Stimulated activated CD4-positive, alpha-beta T cell treated with anti-CD3 and anti-CD28 coated beads, Interleukin-4, amount 100 ng/mL, for 4 hours (primary cell): ENCODE measurements around the gene PCK1.

Experiments used
- DNase-seq, 2 experiments: peaks; one replicate each; pipeline ENCODE4 v3.0.0-alpha.2; 2020

Gene PCK1

DNA sequence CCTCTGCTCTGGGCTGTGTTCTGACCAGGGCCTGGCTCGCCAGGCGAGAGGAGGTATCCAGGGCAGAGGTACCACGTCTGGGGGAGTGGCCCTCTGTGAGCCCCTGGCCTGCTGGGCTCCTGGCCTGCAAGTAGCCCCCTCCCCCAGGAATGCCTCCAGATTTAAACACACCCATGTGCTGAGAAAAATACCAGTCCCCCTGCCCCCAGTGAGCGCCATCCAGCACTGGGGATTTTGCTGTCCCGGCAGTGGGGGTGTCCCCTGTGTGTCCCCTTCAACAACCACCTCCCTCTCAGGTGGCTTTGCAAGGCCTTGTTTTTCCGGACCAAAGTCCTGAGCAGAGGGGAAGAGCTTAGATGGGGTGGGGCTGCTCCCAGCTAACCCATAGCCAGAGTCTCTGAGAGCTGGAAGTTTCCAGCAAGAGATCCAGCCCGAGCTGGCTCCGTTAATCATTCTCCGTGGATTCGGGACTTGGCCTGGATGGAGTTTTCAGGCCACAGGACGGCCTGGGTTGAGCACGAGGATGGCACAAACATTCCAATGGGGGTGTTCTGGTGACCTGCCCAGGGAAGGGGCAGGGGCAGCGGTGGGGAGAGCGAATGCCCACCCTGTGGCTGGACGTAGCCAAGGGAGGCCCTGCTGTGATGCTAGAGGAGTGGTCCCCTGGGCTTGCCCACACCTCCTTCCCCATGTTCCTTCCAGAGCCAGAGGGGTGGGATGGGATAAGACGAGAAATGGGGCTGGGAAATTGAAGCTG is 29.0 kb downstream of the PCK1 start:
- DNase-seq = no peak

DNA sequence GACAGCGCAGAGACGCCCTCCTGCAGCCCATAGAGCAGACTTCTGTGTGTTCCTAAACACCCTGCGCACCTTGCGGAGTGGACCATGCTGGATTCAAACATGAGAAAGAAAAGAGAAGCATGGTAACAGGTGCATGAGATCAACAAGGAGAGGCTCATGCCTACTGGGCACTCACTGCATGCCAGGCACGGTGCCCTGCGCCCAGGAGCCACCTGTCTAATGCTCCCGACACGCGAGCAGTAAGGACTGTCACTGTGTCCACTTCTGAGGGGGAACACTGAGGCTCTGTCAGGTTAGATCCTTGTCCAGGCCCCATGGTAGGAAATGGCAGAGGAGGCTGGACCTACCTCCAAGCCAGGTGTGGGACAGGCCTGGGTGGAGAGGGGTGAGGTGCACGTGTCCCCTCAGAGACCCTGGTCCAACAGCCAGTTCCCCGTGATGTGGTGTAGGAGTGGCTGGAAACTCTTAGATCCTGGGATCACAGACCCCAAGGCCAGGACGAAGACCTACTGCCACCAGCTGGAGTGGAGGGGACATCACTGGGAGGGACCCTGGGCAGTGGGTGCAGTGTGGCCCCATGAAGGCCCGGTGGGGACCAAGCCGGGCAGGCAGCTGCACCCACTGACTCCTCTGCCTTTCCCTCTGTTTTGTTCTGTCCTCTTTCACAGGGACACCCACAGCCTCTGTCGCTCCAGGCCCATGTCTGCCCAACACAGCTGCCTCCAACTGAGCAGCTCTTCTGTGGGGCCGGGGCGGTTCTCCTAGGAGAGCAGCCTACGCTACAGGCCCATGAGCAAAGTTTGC is 29.8 kb downstream of the PCK1 start:
- no peak for DNase-seq

DNA sequence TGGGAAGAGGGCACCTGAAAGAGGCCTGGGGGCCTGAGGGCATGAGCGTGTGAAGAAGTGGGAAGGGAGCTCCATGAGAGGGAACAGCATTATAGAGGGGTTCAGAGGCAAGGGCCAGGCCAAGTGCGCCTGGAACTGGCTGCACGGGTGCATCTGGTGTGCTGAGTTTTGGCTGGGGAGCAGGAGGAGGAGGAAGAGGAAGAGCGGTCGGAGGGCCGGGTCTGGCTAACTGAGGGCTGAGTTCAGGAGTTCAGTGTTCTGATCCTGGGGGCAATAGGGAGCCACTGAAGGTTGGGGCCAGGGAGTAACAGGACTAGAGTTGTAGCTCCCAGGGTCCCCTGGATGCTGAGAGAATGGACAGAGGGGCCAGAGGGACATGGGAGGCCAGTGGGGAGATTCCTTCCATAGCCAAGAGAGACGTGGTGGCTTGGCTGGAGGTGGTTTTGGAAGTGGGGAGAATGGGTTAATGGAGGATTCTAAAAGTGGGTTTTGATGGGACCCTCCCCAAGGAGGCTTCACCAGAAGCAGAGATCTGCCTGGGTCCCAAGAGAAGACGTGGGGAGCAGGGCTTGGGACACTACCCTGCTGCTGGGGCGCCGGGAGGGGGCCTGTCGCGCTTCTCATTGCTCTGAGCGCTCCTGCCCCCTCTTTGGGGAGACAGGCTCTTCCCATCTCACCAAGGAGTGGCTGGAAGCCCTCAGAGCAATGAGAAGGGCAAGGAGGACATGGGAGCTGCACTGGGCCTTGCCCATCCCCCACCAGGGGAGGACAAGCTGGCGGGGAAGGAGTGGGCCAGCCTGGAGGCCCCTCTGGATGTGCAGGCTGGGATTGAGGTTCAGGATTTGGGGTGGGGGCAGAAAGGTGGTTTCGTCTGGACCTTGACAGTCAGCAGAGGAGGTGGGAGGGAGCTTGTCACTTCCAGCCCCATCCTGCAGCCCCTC is 30.6 kb downstream of the PCK1 start:
- DNase-seq = no peak

DNA sequence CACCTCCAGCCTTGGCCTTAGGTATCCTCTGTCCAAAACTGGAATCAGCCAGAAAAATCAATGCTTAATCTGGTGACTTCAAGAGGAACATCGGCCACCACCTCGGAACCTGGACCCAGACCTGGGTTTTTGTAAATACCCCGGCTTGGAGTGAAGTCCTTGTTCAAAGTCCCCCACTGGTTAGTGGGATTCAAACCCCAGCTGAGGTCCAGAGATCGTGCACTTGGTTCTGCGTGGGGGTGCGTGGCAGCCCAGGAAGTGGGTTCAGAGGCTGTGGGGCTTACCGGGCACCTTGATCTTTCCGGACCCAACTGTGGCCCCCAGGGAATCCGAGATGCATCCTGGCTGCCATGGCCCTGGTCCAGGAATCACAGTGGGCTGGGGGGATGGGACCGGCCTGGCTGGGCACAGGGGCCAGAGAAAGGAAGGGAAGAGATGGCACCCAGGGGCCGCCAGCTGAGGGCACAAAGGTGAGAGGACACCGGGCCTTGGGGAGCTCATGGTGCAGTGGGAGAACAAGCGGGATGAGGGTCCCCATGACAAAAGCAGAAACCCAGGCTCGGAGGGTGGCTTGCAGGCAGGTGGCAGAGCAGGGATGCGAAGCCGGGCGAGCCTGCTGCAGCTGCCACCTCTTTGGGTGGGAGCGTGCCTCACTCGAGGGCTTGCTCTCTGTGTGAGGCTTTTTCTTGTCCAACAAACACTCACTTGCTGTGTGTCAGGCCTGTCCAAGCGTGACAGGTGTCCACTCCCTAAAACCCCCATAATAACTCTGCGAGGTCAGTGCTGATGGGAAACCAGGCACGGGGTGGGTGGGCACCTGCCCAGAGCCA is 31.6 kb downstream of the PCK1 start:
- DNase-seq = no peak

DNA sequence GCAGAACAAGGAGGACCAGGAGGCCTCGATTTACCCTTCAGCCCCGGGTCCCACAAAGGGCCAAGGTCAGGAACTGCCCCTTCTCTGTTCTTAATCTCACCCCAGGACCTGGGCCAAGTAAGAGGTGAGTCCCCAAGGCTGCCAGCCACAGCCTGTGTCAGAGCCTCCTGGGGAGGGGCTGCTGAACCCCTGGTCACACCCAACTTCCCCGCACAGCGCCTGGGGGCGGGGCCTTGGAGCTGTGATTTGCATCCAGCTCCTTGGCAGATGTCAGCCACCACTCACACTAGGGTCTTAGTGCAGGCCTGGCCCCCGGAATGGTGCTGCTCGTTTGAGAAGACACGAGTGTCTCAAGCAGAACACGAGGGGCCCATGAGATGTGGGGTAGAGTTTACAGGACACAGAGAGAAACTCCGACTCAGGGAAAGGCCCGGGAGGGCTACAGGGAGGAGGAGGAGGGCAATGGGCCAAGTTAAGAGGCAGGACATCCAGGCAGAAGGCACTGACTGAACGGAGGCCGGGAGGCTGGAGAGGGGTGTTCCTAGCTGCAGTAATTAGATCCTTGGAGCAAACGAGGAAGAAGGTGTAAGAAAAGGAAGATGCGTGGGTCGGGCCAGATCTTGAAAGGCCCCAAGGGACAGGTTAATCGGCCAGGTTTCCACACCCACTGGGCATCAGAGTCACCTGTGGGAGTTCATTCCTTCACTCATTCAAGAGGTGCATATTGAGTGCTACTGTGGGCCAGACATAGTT is 32.4 kb downstream of the PCK1 start:
- DNase-seq = no peak

DNA sequence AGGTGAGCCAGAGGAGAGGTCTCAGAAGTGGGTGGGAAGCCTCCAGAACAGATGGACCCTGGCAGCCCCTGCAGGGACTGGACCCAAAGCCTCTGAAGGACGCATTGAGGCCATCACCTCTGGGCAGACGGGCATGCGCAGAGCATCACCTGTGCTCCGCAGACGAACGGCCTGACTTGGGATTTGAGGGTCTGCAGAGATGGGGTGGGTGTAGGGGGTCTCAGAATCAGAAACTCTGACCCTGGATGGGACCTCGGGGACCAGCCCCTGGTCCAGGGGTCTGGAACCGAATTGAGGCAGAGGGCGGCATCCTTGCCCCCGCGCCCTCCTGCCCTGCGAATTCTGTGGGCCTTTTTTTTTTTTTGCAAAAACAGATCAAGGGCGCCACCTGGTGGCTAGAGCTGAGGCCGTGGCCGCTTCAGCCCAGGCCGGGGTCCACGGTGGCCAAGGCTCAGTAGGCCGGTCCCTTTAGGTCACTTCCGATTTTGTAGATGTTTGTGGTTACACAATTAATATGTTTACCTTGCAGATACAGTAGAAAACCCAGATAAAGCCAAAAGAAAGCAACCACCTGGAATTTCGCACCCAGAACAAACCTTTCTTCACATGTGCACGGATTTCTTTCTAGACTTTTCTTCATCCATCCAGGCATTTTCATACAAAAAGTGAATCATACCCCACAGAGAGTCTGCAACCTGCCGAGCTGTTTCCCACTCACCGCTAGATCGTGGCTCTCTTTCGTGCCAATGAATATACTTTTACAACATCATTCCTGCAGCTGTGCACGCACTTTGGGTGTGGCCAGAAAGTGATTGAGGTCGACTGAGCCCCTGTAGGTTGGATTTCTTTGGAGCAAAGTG is 33.4 kb downstream of the PCK1 start:
- peak in 1 of 2 experiments; percentile 59 for DNase-seq

DNA sequence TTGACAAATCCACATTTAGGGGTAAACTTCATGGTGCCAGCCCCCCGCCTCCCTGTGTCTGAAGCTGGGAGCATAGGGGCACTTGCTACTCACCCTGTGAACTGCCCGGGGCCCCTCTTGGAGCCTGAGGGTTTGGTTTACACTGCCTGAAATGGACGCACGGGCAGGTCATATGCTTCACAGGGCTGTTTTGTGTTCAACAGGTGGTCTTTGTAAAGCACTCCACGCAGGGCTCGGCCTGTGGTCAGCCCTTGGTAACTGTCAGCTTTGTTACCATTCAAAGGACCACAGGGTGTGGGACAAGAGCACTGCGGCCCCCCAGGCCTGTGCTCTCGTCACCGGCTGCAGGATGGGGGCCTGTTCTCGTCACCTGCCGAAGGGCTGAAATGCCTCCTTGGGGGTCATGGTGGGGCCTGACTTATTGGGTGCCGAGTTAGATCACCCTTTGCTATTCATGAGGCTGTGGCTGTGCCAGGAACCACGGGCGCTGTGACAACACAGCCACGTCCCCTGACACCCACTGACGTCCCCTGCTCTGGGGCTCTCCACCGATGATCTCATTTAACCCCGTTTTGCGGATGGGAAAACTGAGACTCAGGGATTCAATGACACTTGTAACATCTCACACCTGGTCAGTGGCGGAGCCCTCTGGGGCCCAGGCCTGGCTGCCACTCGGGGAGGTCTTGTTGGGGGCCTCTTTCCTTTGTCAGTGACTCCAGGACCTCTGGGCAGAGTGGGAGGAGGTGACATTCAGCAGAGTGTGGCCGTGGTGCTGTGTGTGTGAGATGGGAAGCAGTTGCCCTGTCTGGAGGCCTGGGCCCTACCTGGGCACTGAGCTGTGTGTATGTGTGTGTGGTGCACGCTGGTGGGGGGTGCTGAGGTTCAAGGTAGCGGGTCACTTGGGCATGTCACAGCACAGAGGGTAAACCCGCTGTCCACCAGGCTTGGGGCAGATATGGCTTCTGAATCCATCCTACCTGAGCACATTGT is 34.4 kb downstream of the PCK1 start:
- no peak for DNase-seq

DNA sequence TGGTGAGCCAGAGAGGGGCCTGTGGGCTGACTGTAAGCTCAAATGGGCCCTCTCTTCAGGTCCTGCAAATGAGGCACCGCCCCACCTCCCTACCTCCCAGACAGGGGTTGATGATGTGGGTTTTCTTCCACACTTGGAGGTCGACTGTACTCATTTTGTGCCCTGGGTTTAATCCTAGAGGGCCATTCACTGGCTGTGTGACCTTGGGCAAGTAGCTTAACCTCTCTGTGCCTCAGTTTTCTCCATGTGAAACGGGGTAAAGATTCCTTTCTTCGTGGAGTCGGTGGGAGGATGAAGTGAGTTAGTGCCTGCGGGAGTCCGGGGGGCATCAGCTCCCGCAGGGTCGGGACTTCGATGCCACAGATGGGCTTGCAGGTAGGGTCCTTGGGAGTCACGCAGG is 35.4 kb downstream of the PCK1 start:
- no peak for DNase-seq

DNA sequence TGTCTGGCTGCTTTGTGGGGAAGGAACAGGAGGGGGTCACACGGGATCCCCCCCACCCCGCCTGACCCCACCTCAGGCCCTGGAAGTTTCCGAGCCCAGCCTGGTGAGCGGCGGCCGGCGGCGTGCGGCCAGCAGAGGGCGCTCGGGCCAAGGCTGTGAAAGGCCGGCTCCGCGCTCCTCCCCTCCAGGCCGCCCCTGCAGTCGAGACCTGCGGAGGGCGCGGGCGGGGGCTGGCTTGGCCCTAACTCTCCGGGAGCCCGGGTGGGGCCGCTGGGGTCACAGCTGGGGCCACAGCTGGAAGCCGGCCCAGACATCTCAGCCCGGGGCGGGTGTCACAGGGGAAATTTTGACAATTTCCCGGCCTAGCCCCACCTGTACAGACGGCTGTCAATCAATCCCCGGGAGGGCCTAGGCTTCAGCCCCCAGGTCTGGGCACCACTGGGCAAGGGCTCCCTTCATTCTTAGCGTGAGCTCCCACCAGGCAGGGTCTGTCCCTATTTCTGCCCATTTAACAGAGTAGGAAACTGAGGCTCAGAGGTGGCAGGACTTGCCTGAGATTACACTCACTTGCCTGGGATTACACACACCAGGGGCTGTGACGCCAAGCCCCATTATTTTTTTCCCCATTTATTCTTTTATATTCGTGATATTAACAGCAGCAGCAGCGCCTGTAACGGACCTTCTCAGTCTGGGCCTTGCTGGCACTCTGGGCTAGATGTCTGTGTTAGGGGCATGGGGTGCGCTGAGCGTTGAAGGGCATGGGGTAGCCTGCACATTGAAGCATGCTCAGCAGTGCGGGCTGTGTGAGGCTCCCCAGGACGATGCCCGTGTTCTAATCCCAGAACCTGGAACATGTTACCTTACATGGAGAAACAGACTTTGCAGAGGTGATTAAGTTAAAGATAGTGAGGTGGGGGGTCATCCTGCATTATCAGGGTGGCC is 36.4 kb downstream of the PCK1 start:
- DNase-seq = peak; percentile 60 to 77

DNA sequence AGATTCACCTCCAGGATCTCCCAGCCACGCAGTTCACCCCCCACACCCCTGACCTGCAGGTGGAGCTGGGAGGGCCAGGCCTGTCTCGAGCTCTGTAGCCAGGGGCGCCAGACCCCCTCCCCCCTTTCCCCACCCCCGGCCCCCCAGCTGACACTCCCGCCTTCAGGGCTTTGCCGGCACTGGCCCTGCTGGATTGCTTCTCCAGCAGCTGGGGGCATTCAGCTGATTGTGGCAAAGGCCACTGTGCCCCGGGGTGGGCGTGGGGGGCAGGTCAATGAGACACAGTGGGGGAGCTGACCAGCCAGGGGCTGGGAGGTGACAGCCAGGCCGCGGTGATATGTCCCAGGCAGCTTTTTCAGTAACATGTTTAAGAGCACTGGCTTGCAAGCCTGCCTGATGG is 37.1 kb downstream of the PCK1 start:
- DNase-seq = no peak

DNA sequence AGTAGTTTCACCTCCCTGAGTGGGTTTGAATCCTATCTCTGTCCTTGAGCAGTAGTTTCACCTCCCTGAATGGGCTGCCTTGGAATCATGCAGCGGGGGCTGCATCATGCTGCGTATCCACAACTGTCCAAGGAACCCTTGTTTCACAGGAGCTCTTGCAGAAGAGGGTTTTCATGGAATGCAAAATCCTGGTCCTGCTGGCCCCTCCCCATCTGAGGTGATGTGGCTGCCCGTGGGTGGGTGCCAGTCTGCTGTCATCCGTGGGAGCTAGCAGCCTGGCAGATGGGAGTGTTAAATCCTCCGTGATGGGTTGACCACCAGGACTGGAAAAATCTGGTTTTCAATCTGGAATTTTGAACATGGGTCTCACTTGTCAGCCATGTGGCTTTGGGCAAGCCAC is 37.6 kb downstream of the PCK1 start:
- no peak for DNase-seq

DNA sequence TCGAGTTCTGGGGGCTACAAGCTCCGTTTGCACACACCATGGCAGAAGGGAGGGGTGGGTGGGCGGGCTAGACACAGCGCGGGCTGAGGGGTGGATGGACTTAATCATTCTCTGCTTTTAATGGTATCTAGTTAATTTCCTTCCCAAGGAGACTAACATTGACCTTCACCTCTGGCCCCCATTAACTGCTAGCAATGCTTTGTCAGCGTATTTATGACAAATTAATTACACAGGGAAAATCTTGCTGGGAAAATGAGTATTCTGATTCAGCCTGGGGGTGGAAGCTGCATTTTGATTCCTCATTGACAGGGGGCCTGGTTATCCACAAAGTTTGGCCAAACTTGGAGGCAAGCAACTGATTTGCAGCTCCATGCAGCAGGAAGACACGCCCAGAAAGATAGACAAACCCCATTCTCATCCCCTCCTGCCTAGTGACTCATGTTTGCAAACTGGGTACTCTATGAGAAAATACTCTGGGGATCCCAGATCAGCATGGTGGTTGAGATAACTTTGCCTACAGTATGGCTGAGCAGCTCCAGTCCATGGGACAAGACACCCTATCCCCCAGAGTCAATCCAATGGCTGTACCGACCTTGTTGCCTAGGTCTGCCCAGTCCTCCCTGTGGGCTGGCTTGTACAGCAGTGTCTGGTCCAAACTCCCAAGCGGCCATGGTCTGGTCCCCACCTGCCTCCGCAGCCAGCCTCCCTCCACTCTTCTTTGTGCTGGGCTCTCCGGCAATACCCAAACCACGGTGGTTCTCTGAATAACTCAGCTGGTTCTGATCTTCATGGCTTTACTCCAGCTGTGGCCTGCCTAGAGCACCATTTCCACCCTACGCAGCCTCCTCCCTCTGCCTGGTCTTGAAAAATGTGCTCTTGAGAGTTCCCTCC is 39.7 kb downstream of the PCK1 start:
- no peak for DNase-seq

DNA sequence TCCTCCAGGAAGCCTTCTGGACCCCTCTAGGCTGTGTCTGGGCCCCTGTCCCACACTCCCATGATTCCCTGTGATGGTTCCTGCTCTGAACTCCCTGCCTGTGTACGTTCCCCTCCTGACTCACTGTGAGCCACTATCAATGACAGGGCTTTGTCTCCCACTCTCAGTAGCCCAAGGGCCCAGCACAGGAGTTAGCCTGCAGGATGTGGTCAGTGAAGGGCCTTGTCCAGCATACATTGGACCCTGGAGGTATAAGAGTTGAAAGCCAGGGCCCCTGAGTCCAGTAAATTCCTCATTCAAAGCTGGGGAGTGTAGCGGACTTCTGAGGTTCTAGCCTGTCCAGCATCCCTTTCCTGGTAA is 40.3 kb downstream of the PCK1 start:
- DNase-seq = no peak

DNA sequence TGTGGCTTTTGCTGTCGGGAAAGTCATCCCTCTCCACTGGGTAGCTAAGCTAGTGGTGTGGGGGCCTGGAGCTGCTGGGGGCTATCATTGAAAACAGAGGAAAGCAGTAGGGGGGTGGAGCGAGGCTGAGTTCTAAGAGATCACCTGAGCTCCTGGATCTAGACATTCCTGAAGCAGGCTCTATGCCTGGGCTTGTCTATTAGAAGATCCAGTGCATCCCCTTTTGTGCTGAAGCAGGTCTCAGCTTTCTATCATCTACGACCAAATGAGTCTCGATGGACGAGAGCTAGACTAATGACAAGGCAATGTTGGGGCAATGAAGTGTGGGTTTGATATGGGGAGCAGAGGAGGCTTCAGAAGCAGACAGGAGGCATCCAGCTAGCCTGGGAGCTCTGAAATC is 40.8 kb downstream of the PCK1 start:
- no peak for DNase-seq

DNA sequence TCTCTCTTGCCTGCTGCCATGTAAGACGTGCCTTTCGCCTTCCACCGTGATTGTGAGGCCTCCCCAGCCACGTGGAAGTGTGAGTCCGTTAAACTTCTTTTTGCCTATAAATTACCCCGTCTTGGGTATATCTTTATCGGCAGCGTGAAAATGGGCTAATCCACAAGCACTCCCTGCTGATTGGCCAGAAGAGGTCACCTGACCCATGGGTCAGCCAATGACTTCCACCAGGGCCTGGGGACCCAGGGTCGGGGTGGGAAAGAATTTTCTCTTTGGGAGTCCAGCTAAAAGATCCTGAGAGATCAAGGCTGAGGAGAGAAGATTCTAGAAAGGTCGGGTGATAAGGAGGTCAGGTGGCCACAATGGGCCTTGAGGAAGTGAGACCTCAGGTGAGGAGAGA is 42.2 kb downstream of the PCK1 start:
- DNase-seq = no peak

DNA sequence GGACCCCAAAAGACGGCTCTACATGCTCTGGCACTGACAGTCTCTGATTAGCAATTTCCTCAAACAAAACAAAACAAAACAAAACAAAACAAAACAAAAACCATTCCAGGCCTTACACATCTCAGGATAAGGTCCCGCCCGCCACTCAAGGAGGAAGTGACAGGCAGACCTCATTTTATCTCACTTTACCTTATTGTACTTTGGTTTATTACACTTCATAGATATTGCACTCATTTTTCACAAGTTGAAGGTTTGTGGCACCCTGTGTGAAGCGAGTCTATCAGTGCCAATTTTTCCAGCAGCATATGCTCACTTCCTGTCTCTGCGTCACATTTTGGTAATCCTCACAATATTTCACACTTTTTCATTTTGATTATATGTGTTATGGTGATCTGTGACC is 44.1 kb downstream of the PCK1 start:
- no peak for DNase-seq

DNA sequence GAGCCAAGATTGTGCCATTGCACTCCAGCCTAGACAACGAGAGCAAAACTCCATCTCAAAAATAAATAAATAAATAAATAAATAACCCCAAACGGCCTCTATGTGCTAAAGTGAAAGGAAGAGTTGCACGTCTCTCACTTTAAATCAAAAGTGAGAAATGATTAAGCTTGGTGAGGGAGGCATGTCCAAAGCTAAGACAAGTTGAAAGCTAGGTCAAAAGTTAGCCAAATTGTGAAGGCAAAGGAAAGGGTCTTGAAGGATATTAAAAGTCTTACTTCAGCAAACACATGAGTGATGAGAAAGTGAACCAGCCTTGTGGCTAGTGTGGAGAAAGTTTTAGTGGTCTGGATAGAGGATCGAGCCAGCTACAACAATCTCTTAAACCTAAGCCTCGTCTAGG is 45.0 kb downstream of the PCK1 start:
- no peak for DNase-seq
